Body of pancreas (tissue), 4 donors: ENCODE results near the gene HPX. TPM values are rescaled to one million over a fixed set of nuclear protein-coding genes. Genes with fewer than 3 reads are reported as not detected.

Experiments used
- ATAC-seq: fragments of 150-250 bp; one replicate; pipeline ENCODE4 v1.9.1; 2016
- DNase-seq, 4 donors: peaks; one replicate each; pipeline ENCODE4 v3.0.0-alpha.2; 2019
- H3K27ac ChIP-seq, 4 donors: fragments of 200-600 bp; sonication (generic); 1 replicate in 3 of 4; 2 replicates in 1 of 4; pipeline versions ENCODE4 v1.5.1 to v1.6.1; 2016 to 2019; ENCODE audit warnings: mild to moderate bottlenecking in 1 of 4, mixed read lengths in 1 of 4, moderate library complexity in 1 of 4
- H3K27me3 ChIP-seq, 2 donors: fragments of 200-600 bp; sonication (generic); one replicate each; pipeline ENCODE4 v1.6.0; 2016; ENCODE audit warnings: mild to moderate bottlenecking in 1 of 2
- H3K36me3 ChIP-seq, 2 donors: fragments of 200-600 bp; sonication (generic); replicated peaks in 1 of 2; 2 replicates each; pipeline ENCODE4 v1.5.1; 2016; ENCODE audit warnings: low read depth in 2 of 2; ENCODE audit not compliant: insufficient read depth in 1 of 2
- H3K4me1 ChIP-seq: fragments of 200-600 bp; sonication (generic); one replicate; pipeline ENCODE4 v1.6.0; 2016
- H3K4me3 ChIP-seq, 2 donors: fragments of 200-600 bp; sonication (generic); 1 replicate in 1 of 2; 2 replicates in 1 of 2; pipeline ENCODE4 v1.5.1; 2016 to 2019
- H3K9me3 ChIP-seq, 3 donors: fragments of 200-600 bp; sonication (generic); 1 replicate in 2 of 3; 2 replicates in 1 of 3; pipeline ENCODE4 v1.5.1; 2016
- POLR2A ChIP-seq, 3 donors: fragments of 450-650 bp; IDR thresholded peaks; one replicate each; pipeline ENCODE4 v1.6.1; 2016; ENCODE audit warnings: antibody characterized with exemption in 3 of 3, mild to moderate bottlenecking in 2 of 3
- WGBS, 2 donors: methylation state at CpG; one replicate each; pipeline ENCODE4 v1.1.5; 2017; 5-methylcytosine and 5-hydroxymethylcytosine counted together
- intact Hi-C: fragments of 100-400 bp; cut with DNase I; formaldehyde crosslinking; loops from one replicate; pipeline ENCODE4 v1.15.1; 2023
- total RNA-seq, 2 donors: library from RNA; depleted of rRNA; stranded (reverse); fragments of >200 nt; gene quantifications; one replicate each; pipeline ENCODE4 v1.1.0, GENCODE V29; 2016
- TF ChIP-seq, protein P1 (sequence below), 7 experiments: fragments of 450-650 bp in 4 of 7; fragments of 200-600 bp in 3 of 7; sonication (generic) in 3 of 7; IDR thresholded peaks; one replicate each; pipeline ENCODE4 v1.5.1; 2016 to 2019; ENCODE audit warnings: antibody characterized with exemption in 7 of 7

HPX gene
- total RNA-seq, 2 donors from 2014 or later: 1.3 TPM; not detected in 1

DNA sequence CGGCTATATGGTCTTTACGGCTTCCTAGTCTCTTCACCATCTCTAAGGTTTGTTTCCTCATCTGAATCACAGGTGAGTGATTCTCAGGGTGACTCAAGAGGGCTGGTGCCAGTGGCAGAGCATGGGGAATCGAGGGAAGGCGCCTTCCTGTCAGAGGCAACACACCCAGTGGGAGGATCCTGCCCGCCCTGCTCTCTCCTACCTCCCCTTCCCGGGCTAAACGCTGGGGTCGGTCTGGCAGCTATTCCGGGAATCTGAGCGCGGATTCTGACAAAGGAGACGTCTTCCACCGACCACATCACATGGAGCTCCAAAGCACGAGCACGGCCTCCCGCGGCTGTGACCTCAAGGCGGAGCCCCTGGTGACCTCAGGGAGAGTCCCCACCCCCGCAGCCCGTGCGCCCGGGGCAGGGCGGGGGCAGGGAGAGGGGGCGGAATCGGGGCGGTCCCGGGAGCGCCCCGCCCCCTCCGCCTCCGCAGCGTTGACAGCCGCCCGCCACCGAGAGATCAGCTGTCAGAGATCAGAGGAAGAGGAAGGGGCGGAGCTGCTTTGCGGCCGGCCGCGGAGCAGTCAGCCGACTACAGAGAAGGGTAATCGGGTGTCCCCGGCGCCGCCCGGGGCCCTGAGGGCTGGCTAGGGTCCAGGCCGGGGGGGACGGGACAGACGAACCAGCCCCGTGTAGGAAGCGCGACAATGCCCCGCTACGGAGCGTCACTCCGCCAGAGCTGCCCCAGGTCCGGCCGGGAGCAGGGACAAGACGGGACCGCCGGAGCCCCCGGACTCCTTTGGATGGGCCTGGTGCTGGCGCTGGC is 50.7 kb downstream of the HPX start, which contains the start of gene SMPD1:
Gene SMPD1 (plus strand): TSS at position 570 of the 813 bp plus-strand sequence. CDS start 125 bp downstream, at position 695.
- Histone ChIP-seq H3K4me1 (peaks cover 41% of the 10 kb centered on the region), H3K27me3 (no peaks in the 10 kb centered on the region), H3K27ac (peak within 1 kb of the TSS; percentile 93 to 97 (median 94)), H3K36me3 (no peaks in the 10 kb centered on the region), H3K9me3 (no peaks in the 10 kb centered on the region), H3K4me3 (peak within 1 kb of the TSS; percentile 66 to 77)
- peak; percentile 94 to 96 (median 95) for DNase-seq
- peak; percentile 54 to 88 (median 80) for TF ChIP-seq POLR2A (IDR thresholded peaks at IDR 0.05)
- TF ChIP-seq, protein P1, sequence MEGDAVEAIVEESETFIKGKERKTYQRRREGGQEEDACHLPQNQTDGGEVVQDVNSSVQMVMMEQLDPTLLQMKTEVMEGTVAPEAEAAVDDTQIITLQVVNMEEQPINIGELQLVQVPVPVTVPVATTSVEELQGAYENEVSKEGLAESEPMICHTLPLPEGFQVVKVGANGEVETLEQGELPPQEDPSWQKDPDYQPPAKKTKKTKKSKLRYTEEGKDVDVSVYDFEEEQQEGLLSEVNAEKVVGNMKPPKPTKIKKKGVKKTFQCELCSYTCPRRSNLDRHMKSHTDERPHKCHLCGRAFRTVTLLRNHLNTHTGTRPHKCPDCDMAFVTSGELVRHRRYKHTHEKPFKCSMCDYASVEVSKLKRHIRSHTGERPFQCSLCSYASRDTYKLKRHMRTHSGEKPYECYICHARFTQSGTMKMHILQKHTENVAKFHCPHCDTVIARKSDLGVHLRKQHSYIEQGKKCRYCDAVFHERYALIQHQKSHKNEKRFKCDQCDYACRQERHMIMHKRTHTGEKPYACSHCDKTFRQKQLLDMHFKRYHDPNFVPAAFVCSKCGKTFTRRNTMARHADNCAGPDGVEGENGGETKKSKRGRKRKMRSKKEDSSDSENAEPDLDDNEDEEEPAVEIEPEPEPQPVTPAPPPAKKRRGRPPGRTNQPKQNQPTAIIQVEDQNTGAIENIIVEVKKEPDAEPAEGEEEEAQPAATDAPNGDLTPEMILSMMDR (IDR thresholded peaks at IDR 0.05): peak in 1 of 7 experiments; percentile 11
- 0 to 1% methylated on average over 20 to 62 of the region's 63 CpGs for WGBS, 2 donors
- ATAC-seq: peak; percentile 95
- intact Hi-C loops: loop anchor here (10.0 kb wide), 1 partner anchor 95 kb away; the partner anchor contains the start of genes ARFIP2 and TIMM10B

GRCh38 chr11:6388748-6389147 is 52.0 kb downstream of the HPX start:
- no peaks in the 10 kb centered on the region for H3K36me3 ChIP-seq
- no peaks in the 10 kb centered on the region for H3K27me3 ChIP-seq
- no peak for DNase-seq
- H3K27ac ChIP-seq: peak overlapping the region; percentile 93 to 97 (median 94)
- H3K4me3 ChIP-seq: no peak overlapping the region
- no peaks in the 10 kb centered on the region for H3K9me3 ChIP-seq
- no peak for TF ChIP-seq POLR2A (IDR thresholded peaks at IDR 0.05)
- TF ChIP-seq, protein P1 (IDR thresholded peaks at IDR 0.05): no peak
- intact Hi-C loops: loop anchor here (10.0 kb wide), 1 partner anchor 96 kb away; the partner anchor contains the start of genes ARFIP2 and TIMM10B
- ATAC-seq: no peak
- 96 to 97% methylated on average over 1 of the region's 1 CpG for WGBS, 2 donors
- peaks cover 41% of the 10 kb centered on the region for H3K4me1 ChIP-seq

DNA sequence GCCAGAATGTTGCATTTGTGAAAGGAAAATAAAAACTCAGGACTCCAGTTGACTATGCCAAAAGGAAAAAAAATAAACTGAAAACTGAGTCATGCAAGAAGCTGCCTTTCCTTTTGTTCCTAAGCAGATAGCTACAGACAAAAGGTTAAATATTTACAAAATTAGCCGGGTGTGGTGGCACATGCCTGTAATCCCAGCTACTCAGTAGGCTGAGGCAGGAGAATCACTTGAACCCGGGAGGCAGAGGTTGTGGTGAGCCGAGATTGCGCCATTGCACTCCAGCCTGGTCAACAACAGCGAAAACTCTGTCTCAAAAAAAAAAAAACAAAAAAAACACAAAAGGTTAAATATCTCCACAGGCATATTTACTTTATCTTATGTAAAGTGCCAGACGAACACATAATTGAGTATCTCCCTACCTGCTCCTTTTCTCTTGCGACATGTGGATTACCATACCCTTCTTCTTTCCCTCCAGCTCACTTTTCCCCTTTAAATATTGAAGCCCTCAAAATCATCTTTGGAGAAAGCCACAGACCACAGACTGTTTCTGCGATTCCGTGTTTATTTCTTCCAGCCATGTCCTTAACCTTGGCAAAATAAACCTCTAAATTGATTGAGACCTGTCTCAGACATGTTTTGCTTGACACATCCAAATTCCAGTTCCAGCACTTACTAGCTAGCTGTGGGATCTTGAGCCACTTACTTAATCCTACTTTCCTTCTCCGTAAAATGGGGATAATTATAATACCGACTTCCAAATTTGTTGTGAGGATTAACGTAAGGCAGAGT is 52.8 kb downstream of the HPX start:
- no peak for DNase-seq
- 45 to 56% methylated on average over 12 of the region's 12 CpGs for WGBS, 2 donors
- intact Hi-C loops: loop anchor here (10.0 kb wide), 1 partner anchor 97 kb away; the partner anchor contains the start of genes ARFIP2 and TIMM10B
- no peaks in the 10 kb centered on the region for H3K27me3 ChIP-seq
- peak overlapping the region; percentile 55 to 97 (median 93) for H3K27ac ChIP-seq
- no peaks in the 10 kb centered on the region for H3K36me3 ChIP-seq
- no peaks in the 10 kb centered on the region for H3K9me3 ChIP-seq
- no peak for ATAC-seq
- peaks cover 44% of the 10 kb centered on the region for H3K4me1 ChIP-seq
- TF ChIP-seq POLR2A (IDR thresholded peaks at IDR 0.05): no peak
- TF ChIP-seq, protein P1 (IDR thresholded peaks at IDR 0.05): no peak
- no peak overlapping the region for H3K4me3 ChIP-seq

DNA sequence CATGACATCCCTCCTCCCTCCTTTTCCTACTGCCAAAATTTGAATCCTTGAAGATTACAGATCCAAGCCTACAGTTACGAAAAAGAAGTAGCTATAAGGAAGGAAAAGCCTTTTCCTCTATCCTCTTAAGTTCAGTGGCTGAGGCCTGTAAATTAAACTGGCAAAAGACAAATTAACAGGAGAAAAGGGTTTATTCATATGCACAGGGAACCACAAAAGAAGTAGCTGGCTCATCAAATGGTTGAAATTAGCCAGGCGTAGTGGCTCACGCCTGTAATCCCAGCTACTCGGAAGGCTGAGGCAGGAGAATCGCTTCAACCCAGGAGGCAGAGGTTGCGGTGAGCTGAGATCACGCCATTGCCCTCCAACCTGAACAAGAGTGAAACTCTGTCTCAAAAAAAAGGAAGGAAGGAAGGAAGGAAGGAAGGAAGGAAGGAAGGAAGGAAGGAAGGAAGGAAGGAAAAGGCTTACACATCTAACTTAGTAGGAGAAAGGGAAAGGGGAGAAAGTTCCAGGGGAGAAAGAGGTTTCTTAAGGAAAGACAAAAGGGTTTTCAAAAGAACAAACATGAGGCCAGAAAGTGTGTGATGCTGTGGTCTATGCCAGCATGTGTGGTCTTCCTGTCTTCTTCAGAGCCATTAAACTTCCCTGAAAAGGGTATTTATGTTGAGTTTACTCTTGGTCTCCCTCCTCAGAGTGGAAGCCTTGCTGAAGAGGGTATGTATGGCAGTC is 55.6 kb downstream of the HPX start:
- H3K36me3 ChIP-seq: no peaks in the 10 kb centered on the region
- H3K27ac ChIP-seq: no peak overlapping the region
- 91 to 98% methylated on average over 7 of the region's 7 CpGs for WGBS, 2 donors
- H3K9me3 ChIP-seq: no peaks in the 10 kb centered on the region
- DNase-seq (no peak), ATAC-seq (no peak)
- no peak overlapping the region for H3K4me3 ChIP-seq
- no peaks in the 10 kb centered on the region for H3K27me3 ChIP-seq
- intact Hi-C loops: loop anchor here (10.0 kb wide), 1 partner anchor 100 kb away; the partner anchor contains the start of genes ARFIP2 and TIMM10B
- TF ChIP-seq, protein P1 (IDR thresholded peaks at IDR 0.05): no peak
- peaks cover 31% of the 10 kb centered on the region for H3K4me1 ChIP-seq

Other genes with a start within 250 kb of the HPX start
- gene OR52W1, start 241.8 kb downstream of the HPX start, total RNA-seq: not detected
- gene C11orf42, start 235.4 kb downstream of the HPX start, total RNA-seq: not detected
- gene FHIP1B, start 206.4 kb downstream of the HPX start, total RNA-seq: 10 to 100 TPM; 31.9 to 54.7 TPM
- gene CNGA4, start 201.9 kb downstream of the HPX start, total RNA-seq: not detected
- gene CCKBR, start 181.1 kb downstream of the HPX start, total RNA-seq: 1 to 10 TPM; 1.0 to 3.3 TPM
- gene CAVIN3, start 120.5 kb downstream of the HPX start, total RNA-seq: 10 to 100 TPM; 47.7 to 76.5 TPM
- 10 to 100 TPM; 17.1 to 29.7 TPM for gene SMPD1, start 50.5 kb downstream of the HPX start, total RNA-seq
- 10 to 100 TPM; 25.4 to 48.5 TPM for gene APBB1, start 21.9 kb downstream of the HPX start, total RNA-seq
- gene TRIM3, start 33.0 kb upstream of the HPX start, total RNA-seq: 10 to 100 TPM; 22.1 to 24.9 TPM
- 10 to 100 TPM; 47.2 to 82.7 TPM for gene ARFIP2, start 40.3 kb upstream of the HPX start, total RNA-seq
- 10 to 100 TPM; 17.1 to 22.3 TPM for gene TIMM10B, start 40.5 kb upstream of the HPX start, total RNA-seq
- 10 to 100 TPM; 14.5 to 19.1 TPM for gene DNHD1, start 56.3 kb upstream of the HPX start, total RNA-seq
- gene RRP8, start 162.6 kb upstream of the HPX start, total RNA-seq: 1 to 10 TPM; 5.4 to 8.9 TPM
- gene ILK, start 162.8 kb upstream of the HPX start, total RNA-seq: 100 to 1,000 TPM in 1 of 2 donors, 10 to 100 TPM in 1; 82.8 to 137 TPM
- gene TAF10, start 171.2 kb upstream of the HPX start, total RNA-seq: 100 to 1,000 TPM; 115 to 215 TPM
- gene TPP1, start 178.4 kb upstream of the HPX start, total RNA-seq: 10 to 100 TPM; 20.8 TPM
- 10 to 100 TPM in 1 of 2 donors, 1 to 10 TPM in 1; 6.0 to 10.9 TPM for gene DCHS1, start 214.8 kb upstream of the HPX start, total RNA-seq
- 100 to 1,000 TPM in 1 of 2 donors, 10 to 100 TPM in 1; 19.4 to 263 TPM for gene MRPL17, start 242.4 kb upstream of the HPX start, total RNA-seq